Subcutaneous abdominal adipose tissue (tissue), 5 donors: ENCODE results near the gene SDHA.
"Not testable (repeated sequence)": the region's sequence is repeated elsewhere in the genome, so short reads cannot be mapped to it uniquely, and the experiment has no call there.

Experiments
- H3K27ac ChIP-seq: one replicate; pipeline ENCODE4 v1.7.0; 2013; ENCODE audit warnings: low read depth, mild to moderate bottlenecking, inconsistent platforms, low read length, moderate library complexity
- H3K27me3 ChIP-seq, 5 donors: one replicate each; pipeline ENCODE4 v1.7.0; 2013; ENCODE audit warnings: low read length in 5 of 5, inconsistent platforms in 1 of 5; ENCODE audit not compliant: control insufficient read depth in 5 of 5, insufficient read depth in 4 of 5
- H3K36me3 ChIP-seq, 5 donors: one replicate each; pipeline ENCODE4 v1.7.0; 2013; ENCODE audit warnings: low read length in 5 of 5; ENCODE audit not compliant: control insufficient read depth in 5 of 5, insufficient read depth in 5 of 5
- H3K4me1 ChIP-seq, 5 donors: one replicate each; pipeline ENCODE4 v1.7.0; 2013; ENCODE audit warnings: low read length in 5 of 5, mild to moderate bottlenecking in 3 of 5, moderate library complexity in 1 of 5; ENCODE audit not compliant: control insufficient read depth in 5 of 5, insufficient read depth in 5 of 5
- H3K4me3 ChIP-seq, 5 donors: one replicate each; pipeline ENCODE4 v1.7.0; 2013; ENCODE audit warnings: low read length in 5 of 5, low read depth in 1 of 5
- H3K9ac ChIP-seq, 5 donors: one replicate each; pipeline ENCODE4 v1.7.0; 2013; ENCODE audit warnings: low read length in 5 of 5, mild to moderate bottlenecking in 4 of 5, moderate library complexity in 3 of 5
- H3K9me3 ChIP-seq, 5 donors: one replicate each; pipeline ENCODE4 v1.7.0; 2013; ENCODE audit warnings: low read length in 5 of 5; ENCODE audit not compliant: control insufficient read depth in 5 of 5
- donor health status: healthy.
- donor health status: healthy.
- donor health status: healthy.
- donor health status: healthy.
- donor health status: healthy.

The SDHA gene

DNA sequence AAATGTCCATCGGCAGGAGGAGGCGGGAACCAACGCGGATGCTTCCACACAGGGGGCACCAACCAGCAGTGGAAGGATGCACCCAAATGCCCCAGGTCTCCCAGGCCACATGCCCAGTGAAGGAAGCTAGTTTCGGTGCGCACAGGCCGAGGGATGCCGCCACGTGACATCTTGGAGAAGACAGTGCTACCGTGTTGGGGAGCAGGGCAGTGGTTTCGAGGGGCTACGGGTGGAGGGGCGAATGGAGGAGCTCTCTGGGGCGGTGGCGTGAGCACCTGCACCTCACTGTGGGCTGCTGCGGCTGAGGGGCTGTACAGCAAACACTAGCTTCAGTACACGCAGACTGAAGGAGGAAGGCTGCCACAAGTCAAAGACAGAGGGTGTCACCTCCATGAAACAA lies 76.7 kb downstream of the SDHA start:
- not testable (repeated sequence) for H3K27me3 ChIP-seq, H3K4me3 ChIP-seq, H3K4me1 ChIP-seq, H3K27ac ChIP-seq, H3K9ac ChIP-seq, H3K36me3 ChIP-seq, H3K9me3 ChIP-seq

DNA sequence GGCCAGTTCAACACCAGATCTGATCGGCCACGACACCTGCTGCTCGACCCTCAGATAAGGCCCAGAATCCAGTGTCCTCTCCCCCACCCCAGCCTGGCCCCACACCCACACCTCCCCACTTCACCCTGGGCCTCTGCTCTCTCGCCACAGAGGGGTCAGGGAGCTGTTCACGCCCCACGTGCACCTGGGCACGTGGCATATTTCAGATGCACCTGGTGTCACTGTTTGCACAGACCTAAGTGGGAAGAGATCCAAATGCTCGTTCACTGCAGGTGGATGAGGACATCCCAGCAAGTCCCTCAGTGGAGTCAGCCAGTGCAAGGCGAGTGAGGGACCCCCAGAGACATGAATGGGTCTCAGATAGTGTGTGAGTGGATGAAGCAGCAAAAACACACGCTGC lies 78.1 kb downstream of the SDHA start:
- H3K9me3 ChIP-seq, H3K4me1 ChIP-seq, H3K27ac ChIP-seq, H3K4me3 ChIP-seq, H3K27me3 ChIP-seq, H3K9ac ChIP-seq, H3K36me3 ChIP-seq: not testable (repeated sequence)

DNA sequence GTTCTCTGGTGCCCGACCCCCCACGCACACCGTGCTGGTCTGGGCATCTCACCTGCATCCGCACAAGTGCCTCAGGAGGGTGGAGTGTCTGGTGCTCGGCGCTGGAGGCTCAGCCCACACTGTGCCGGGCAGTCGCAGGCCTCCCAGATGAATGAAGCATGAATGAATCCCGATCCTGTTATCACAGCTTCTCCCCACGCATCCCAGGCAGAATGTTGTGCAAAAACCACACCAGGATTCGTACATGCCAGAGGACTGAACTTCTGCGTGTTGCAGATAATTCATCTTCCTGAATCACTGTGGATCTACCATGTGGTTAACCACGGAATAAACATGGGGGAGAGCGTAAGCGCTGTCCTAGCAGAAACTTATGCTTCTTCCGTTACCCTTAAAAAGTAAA lies 78.8 kb downstream of the SDHA start:
- not testable (repeated sequence) for H3K27ac ChIP-seq, H3K36me3 ChIP-seq, H3K27me3 ChIP-seq, H3K9ac ChIP-seq, H3K4me3 ChIP-seq, H3K9me3 ChIP-seq, H3K4me1 ChIP-seq

DNA sequence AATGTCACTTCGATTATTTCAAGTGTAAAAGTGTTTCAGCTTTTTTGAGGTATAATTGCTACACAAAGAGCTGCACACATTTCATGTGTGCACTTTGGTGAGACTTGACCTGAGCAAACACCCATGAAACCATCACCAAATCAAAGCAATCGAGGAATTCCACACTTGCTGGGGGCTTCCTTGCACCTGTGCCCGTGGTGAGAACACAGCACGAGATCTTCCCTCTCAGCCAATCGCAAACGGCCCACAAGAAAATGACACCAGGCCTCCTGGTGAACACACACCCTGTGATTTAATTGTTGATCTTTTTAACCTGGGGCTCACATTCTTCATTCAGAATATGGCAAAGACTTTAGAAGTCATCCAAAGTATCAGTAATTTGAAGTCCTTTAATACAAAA lies 79.3 kb downstream of the SDHA start:
- not testable (repeated sequence) for H3K9me3 ChIP-seq, H3K27me3 ChIP-seq, H3K36me3 ChIP-seq, H3K9ac ChIP-seq, H3K4me3 ChIP-seq, H3K27ac ChIP-seq, H3K4me1 ChIP-seq

DNA sequence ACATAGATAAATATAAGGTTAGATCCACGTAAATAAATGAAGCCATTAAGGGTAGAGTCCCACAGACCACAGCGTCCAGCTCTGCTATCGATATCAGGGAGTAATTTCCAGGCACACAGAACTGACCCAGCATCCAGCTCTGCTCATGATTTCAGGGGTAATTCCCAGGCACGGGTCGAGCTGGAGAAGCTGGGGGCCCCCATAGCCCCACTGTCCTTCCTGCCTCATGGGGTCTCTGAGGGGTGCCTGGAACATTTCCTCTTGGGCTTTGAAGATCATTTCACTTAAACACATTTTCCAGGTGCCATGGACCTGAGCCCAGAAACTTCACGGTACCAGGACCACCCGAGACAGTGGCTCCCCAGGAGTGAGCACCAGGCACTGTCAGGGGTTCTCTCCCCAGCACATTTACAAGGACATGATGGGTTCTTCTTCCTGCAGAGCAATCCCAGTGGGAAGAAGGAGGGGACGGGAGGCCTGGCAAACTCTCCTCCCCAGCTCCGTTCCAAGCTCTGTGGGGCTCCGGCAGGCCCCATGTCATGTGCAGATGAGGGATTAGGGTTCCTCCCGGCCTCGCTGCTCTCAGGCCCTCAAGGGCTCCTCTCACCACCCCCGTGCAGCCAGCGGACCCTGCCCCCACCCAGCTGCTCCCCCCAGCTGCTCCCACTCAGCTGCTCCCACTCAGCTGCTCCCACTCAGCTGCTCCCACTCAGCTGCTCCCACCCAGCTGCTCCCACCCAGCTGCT lies 80.0 kb downstream of the SDHA start:
- H3K27me3 ChIP-seq, H3K4me3 ChIP-seq, H3K4me1 ChIP-seq, H3K9me3 ChIP-seq, H3K27ac ChIP-seq, H3K36me3 ChIP-seq, H3K9ac ChIP-seq: not testable (repeated sequence)

DNA sequence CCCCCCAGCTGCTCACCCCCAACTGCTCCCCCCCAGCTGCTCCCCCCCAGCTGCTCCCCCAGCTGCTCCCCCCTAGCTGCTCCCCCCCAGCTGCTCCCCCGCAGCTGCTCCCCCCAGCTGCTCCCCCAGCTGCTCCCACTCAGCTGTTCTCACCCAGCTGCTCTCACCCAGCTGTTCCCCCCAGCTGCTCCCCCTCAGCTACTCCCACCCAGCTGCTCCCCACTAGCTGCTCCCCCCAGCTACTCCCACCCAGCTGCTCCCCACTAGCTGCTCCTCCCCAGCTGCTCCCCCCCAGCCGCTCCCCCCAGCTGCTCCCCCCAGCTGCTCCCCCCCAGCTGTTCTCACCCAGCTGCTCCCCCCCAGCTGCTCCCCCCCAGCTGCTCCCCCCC lies 80.6 kb downstream of the SDHA start:
- no peaks in the 10 kb centered on the region for H3K36me3 ChIP-seq
- no peak overlapping the region for H3K4me3 ChIP-seq
- no peaks in the 10 kb centered on the region for H3K27me3 ChIP-seq
- H3K9me3 ChIP-seq, result no peaks in the 10 kb centered on the region
- no peak overlapping the region for H3K27ac ChIP-seq
- peaks cover 0 to 7% (median 5%) of the 10 kb centered on the region in 5 donors for H3K4me1 ChIP-seq
- no peak overlapping the region for H3K9ac ChIP-seq

DNA sequence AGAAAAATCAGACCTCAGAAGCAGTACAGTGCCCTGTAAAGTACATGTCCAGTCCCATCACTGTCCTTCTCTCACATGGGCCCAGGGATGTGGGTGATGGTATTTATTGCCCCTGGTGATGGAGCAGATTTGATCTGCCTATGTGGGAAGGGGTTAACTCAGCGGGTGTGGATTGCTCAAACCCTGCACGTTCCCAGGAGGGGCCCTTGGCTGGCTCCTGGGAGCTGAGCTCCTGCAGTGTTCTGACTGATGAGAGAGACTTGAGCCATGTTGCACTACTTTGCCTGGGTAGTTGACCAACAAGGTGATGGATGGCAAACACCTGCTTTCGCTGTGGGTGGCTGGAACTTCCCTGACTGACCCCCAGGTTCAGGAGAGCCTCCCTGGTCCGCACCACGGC lies 81.8 kb downstream of the SDHA start:
- H3K4me1 ChIP-seq, H3K27me3 ChIP-seq, H3K27ac ChIP-seq, H3K9me3 ChIP-seq, H3K4me3 ChIP-seq, H3K36me3 ChIP-seq, H3K9ac ChIP-seq: not testable (repeated sequence)

DNA sequence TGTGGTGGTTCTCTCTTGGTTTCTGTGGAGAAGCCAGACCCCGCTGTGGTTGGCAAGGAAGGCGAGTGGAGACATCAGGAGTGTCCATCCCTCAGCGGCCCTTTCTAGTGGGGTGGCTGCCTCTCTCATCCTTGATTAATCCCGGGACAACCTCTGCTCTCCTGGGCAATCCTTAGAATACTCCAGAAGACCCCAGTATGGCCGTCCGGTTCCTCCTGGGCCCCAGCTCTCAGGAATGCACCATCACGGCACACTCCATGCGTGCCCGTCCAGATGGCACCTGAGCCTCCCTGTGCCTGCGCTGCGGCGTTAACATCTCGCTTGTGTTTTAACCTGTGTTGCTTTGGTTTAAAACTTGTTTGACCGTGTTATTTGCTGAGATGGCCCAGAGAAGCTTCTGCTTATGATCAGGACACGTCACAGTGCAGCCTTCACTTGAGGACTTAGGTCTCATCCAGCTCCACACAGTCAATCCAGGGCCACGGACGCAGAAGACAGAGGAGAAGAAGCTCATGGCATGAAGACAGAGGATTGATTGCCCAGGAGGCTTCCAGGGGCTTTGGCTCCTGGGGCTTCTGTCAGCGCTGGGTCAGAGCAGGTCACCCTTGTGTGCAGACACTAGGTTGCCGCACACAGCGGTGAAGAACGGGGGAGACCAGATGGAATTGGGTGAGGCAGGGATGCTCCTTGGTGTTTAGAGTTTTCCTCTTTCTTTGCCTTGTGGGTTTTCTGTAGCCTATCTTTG lies 82.7 kb downstream of the SDHA start:
- H3K27ac ChIP-seq, H3K4me1 ChIP-seq, H3K27me3 ChIP-seq, H3K9me3 ChIP-seq, H3K4me3 ChIP-seq, H3K9ac ChIP-seq: not testable (repeated sequence)
- H3K36me3 ChIP-seq, result peaks cover 0 to 10% (median 7%) of the 10 kb centered on the region in 5 donors

DNA sequence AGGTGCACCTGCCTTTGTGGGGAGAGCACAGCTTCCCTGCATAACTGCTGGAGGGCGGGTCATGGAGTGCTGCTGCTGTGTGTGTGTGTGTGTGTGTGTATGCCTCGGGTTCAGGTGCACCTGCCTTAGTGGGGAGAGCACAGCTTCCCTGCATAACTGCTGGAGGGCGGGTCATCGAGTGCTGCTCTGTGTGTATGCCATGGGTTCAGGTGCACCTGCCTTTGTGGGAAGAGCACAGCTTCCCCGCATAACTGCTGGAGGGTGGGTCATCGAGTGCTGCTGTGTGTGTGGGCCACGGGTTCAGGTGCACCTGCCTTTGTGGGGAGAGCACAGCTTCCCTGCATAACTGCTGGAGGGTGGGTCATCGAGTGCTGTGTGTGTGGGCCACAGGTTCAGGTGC lies 84.3 kb downstream of the SDHA start:
- H3K27ac ChIP-seq, H3K4me3 ChIP-seq, H3K9me3 ChIP-seq, H3K27me3 ChIP-seq, H3K4me1 ChIP-seq, H3K9ac ChIP-seq: not testable (repeated sequence)
- H3K36me3 ChIP-seq, result peaks cover 2 to 26% (median 22%) of the 10 kb centered on the region in 5 donors

DNA sequence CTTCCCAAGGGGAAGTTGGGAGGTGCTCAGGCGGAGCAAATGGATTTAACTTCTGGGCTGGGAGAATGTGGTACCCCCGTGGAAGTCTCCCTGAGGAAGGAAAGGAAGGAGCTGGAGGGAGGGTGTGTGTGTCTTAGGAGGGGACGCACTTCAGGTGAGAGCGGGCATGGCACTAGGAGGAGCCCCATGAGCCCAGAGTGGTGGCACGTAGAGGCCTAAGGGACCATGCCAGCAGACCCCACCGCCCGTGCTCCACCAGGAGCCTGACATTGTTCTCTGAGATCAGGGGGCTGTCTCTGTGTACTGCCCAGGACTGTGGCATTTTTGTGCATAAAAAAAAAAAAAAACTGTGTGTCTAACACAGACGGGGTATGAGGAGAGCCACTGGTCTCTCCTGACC lies 84.8 kb downstream of the SDHA start:
- no peak overlapping the region for H3K4me3 ChIP-seq
- no peaks in the 10 kb centered on the region for H3K27me3 ChIP-seq
- H3K27ac ChIP-seq, result no peak overlapping the region
- peaks cover 2 to 31% (median 27%) of the 10 kb centered on the region in 5 donors for H3K36me3 ChIP-seq
- H3K9ac ChIP-seq, result no peak overlapping the region
- H3K9me3 ChIP-seq, result no peaks in the 10 kb centered on the region
- peaks cover 0 to 7% (median 5%) of the 10 kb centered on the region in 5 donors for H3K4me1 ChIP-seq
